Right lobe of liver (tissue), 6 donors: ENCODE measurements around the gene DHX29. TPM values are rescaled to one million over a fixed set of nuclear protein-coding genes. Genes with fewer than 3 reads are reported as not detected.

ENCODE experiments used
- ATAC-seq, 4 donors: fragments of 200-7000 bp; cut with Tn5 transposase; one replicate each; pipeline ENCODE4 v1.9.1; 2020; ENCODE audit warnings: mild to moderate bottlenecking in 4 of 4, moderate library complexity in 4 of 4
- DNase-seq, 3 donors: peaks; one replicate each; pipeline ENCODE4 v3.0.0-alpha.2; 2020
- H3K27ac ChIP-seq, 3 donors: fragments of 200-600 bp; one replicate each; pipeline ENCODE4 v1.8.0; 2022
- H3K27me3 ChIP-seq, 2 donors: fragments of 200-600 bp; one replicate each; pipeline ENCODE4 v1.8.0; 2022
- H3K36me3 ChIP-seq, 4 donors: fragments of 200-600 bp; sonication (generic) in 1 of 4; one replicate each; pipeline versions ENCODE4 v1.5.1 to v1.8.0; 2017 to 2022; ENCODE audit warnings: control low read depth in 1 of 4
- H3K4me1 ChIP-seq, 4 donors: fragments of 200-600 bp; sonication (generic) in 1 of 4; one replicate each; pipeline versions ENCODE4 v1.5.1 to v1.8.0; 2017 to 2022; ENCODE audit warnings: control low read depth in 1 of 4
- H3K4me3 ChIP-seq, 3 donors: fragments of 200-600 bp; one replicate each; pipeline ENCODE4 v1.8.0; 2022
- H3K9me3 ChIP-seq, 4 donors: fragments of 200-600 bp; sonication (generic) in 1 of 4; one replicate each; pipeline versions ENCODE4 v1.5.1 to v1.8.0; 2017 to 2022; ENCODE audit warnings: control low read depth in 1 of 4
- CTCF ChIP-seq, 4 donors: fragments of 200-600 bp in 3 of 4; fragments of 450-650 bp in 1 of 4; IDR thresholded peaks; one replicate each; pipeline versions ENCODE4 v1.5.1 to v1.8.0; 2016 to 2022; ENCODE audit warnings: antibody characterized with exemption in 4 of 4, mild to moderate bottlenecking in 2 of 4
- POLR2A ChIP-seq: fragments of 450-650 bp; IDR thresholded peaks from one replicate; pipeline ENCODE4 v1.6.1; 2017; ENCODE audit warnings: antibody characterized with exemption, mild to moderate bottlenecking
- WGBS: methylation state at CpG from one replicate; pipeline ENCODE4 v1.1.6; 2018; ENCODE audit warnings: low coverage, low lambda C conversion rate; ENCODE audit not compliant: insufficient coverage; ENCODE audit errors: missing lambda C conversion rate; 5-methylcytosine and 5-hydroxymethylcytosine counted together
- intact Hi-C, 2 donors: fragments of 100-400 bp; cut with DNase I; formaldehyde crosslinking; loops; one replicate each; pipeline versions ENCODE4 v1.11.2 to v1.14.1; 2022
- total RNA-seq, 6 experiments: library from RNA; depleted of rRNA in 2 of 6; stranded (reverse); fragments of >200 nt in 2 of 6; fragmentation: NEBNext Ultra II Directional in 3 of 6; extraction: Animal tissue kit (Norgen Biotek cat#: 25700) in 3 of 6; gene quantifications; one replicate each; pipeline versions ENCODE4 v1.1.0 to v1.2.4, GENCODE V29; 2016 to 2023
- donor health status: DM: no; HTN: yes; CAD: no.
- donor health status: DM: no; HTN: no; CAD: no.
- donor health status: DM: no; HTN: no; CAD: no.
- donor health status: DM: no; HTN: yes; CAD: no.
- donor health status: DM: no; HTN: yes; CAD: no.

DHX29 gene
- total RNA-seq, 6 experiments from 2014 or later, result 10.8 to 18.2 (median 14.7) TPM

- H3K27ac ChIP-seq, result no peak overlapping the region
- DNase-seq (no peak), ATAC-seq (no peak)
- peaks cover 0 to 69% (median 38%) of the 10 kb centered on the region in 4 donors for H3K36me3 ChIP-seq
- H3K9me3 ChIP-seq, result no peaks in the 10 kb centered on the region
- H3K27me3 ChIP-seq, result no peaks in the 10 kb centered on the region
- TF ChIP-seq POLR2A, result no peak
- WGBS, result 95% methylated on average over 4 of the region's 4 CpGs
- no peak overlapping the region for H3K4me3 ChIP-seq
- no peaks in the 10 kb centered on the region for H3K4me1 ChIP-seq
- intact Hi-C loops, result no loop called here
Observed at GRCh38 chr5:55278778-55279177, 28.7 kb downstream of the DHX29 start.

- peaks cover 0 to 68% (median 29%) of the 10 kb centered on the region in 4 donors for H3K36me3 ChIP-seq
Observed at GRCh38 chr5:55276771-55277170, 30.7 kb downstream of the DHX29 start.

GRCh38 chr5:55258339-55258738 lies 49.2 kb downstream of the DHX29 start:
- no peaks in the 10 kb centered on the region for H3K27me3 ChIP-seq
- ATAC-seq (peak in 2 of 4 donors; percentile 36 to 55), DNase-seq (no peak)
- H3K36me3 ChIP-seq, result peaks cover 0 to 42% (median 25%) of the 10 kb centered on the region in 4 donors
- H3K9me3 ChIP-seq, result no peaks in the 10 kb centered on the region
- H3K27ac ChIP-seq, result no peak overlapping the region
- H3K4me3 ChIP-seq, result no peak overlapping the region
- no peaks in the 10 kb centered on the region for H3K4me1 ChIP-seq
- 93% methylated on average over 2 of the region's 3 CpGs for WGBS
- TF ChIP-seq POLR2A, result no peak
- TF ChIP-seq CTCF (IDR thresholded peaks at IDR 0.05), result no peak
- intact Hi-C loops, result no loop called here

More at GRCh38 chr5:55276771-55277170, 30.7 kb downstream of the DHX29 start:
- intact Hi-C loops, result no loop called here
- no peaks in the 10 kb centered on the region for H3K4me1 ChIP-seq
- H3K9me3 ChIP-seq, result no peaks in the 10 kb centered on the region
- ATAC-seq, result no peak
- DNase-seq, result no peak
- WGBS, result 100% methylated on average over 1 of the region's 1 CpG
- TF ChIP-seq CTCF (IDR thresholded peaks at IDR 0.05) (no peak), POLR2A (no peak)
- no peak overlapping the region for H3K27ac ChIP-seq
- no peak overlapping the region for H3K4me3 ChIP-seq
- no peaks in the 10 kb centered on the region for H3K27me3 ChIP-seq

GRCh38 chr5:55254802-55255201 lies 52.7 kb downstream of the DHX29 start:
- Histone ChIP-seq H3K4me3 (no peak overlapping the region), H3K36me3 (peaks cover 0 to 32% (median 18%) of the 10 kb centered on the region in 4 donors), H3K27ac (no peak overlapping the region), H3K4me1 (no peaks in the 10 kb centered on the region), H3K27me3 (no peaks in the 10 kb centered on the region), H3K9me3 (no peaks in the 10 kb centered on the region)
- WGBS, result 90% methylated on average over 4 of the region's 4 CpGs
- no peak for ATAC-seq
- intact Hi-C loops, result no loop called here
- TF ChIP-seq CTCF (IDR thresholded peaks at IDR 0.05) (no peak), POLR2A (no peak)
- no peak for DNase-seq

- no peak overlapping the region for H3K4me3 ChIP-seq
- intact Hi-C loops, result no loop called here
- WGBS, result 54% methylated on average over 1 of the region's 1 CpG
- ATAC-seq, result no peak
- DNase-seq, result no peak
- no peaks in the 10 kb centered on the region for H3K4me1 ChIP-seq
- H3K36me3 ChIP-seq, result peaks cover 0 to 4% (median under 1%) of the 10 kb centered on the region in 4 donors
- H3K27ac ChIP-seq, result no peak overlapping the region
- no peaks in the 10 kb centered on the region for H3K27me3 ChIP-seq
- TF ChIP-seq POLR2A (no peak), CTCF (IDR thresholded peaks at IDR 0.05) (no peak)
- H3K9me3 ChIP-seq, result peaks cover 0 to 3% (median 0%) of the 10 kb centered on the region in 4 donors
Observed at GRCh38 chr5:55250064-55250463, 57.4 kb downstream of the DHX29 start.
